Measurements from ENCODE around the gene STAT5B. TPM values are rescaled to one million over a fixed set of nuclear protein-coding genes. Genes with fewer than 3 reads are reported as not detected.

The STAT5B gene
- polyA plus RNA-seq, 2 donors = 14.0 to 14.4 TPM

- WGBS, 2 donors = 62 to 74% methylated on average over 11 of the region's 11 CpGs
- H3K27ac ChIP-seq (ENCODE audit: low read depth in 2 of 2, low read length in 1 of 2) = no peak within 1 kb of the TSS
- H3K27me3 ChIP-seq (ENCODE audit: control insufficient read depth in 1 of 2, insufficient read depth in 2 of 2, low read length in 2 of 2) = peaks cover 0 to 2% of the 10 kb centered on the region in 2 donors
- no peaks in the 10 kb centered on the region for H3K9me3 ChIP-seq (ENCODE audit: control insufficient read depth in 2 of 2, insufficient read depth in 1 of 2, low read depth in 1 of 2, low read length in 1 of 2)
- H3K4me3 ChIP-seq (ENCODE audit: low read depth in 1 of 2, low read length in 2 of 2) = peak within 1 kb of the TSS; percentile 29 to 36
- H3K4me1 ChIP-seq (ENCODE audit: control insufficient read depth in 2 of 2, insufficient read depth in 2 of 2, low read length in 1 of 2) = peaks cover 7 to 12% of the 10 kb centered on the region in 2 donors
- H3K36me3 ChIP-seq (ENCODE audit: control insufficient read depth in 2 of 2, insufficient read depth in 2 of 2, low read length in 1 of 2) = no peaks in the 10 kb centered on the region
Measured at GRCh38 chr17:42184713-42185620, 91.2 kb downstream of the STAT5B start, which contains the start of gene HCRT. HCRT (minus strand) TSS chr17:42185452; CDS start chr17:42185365, 87 bp downstream.

GRCh38 chr17:42183741-42184711 is 92.2 kb downstream of the STAT5B start:
- Histone ChIP-seq H3K36me3 (ENCODE audit: control insufficient read depth in 2 of 2, insufficient read depth in 2 of 2, low read length in 1 of 2) (no peaks in the 10 kb centered on the region), H3K9me3 (ENCODE audit: control insufficient read depth in 2 of 2, insufficient read depth in 1 of 2, low read depth in 1 of 2, low read length in 1 of 2) (no peaks in the 10 kb centered on the region), H3K4me3 (ENCODE audit: low read depth in 1 of 2, low read length in 2 of 2) (peak overlapping the region; percentile 29 to 36), H3K27me3 (ENCODE audit: control insufficient read depth in 1 of 2, insufficient read depth in 2 of 2, low read length in 2 of 2) (peaks cover 0 to 2% of the 10 kb centered on the region in 2 donors), H3K4me1 (ENCODE audit: control insufficient read depth in 2 of 2, insufficient read depth in 2 of 2, low read length in 1 of 2) (peaks cover 7 to 12% of the 10 kb centered on the region in 2 donors), H3K27ac (ENCODE audit: low read depth in 2 of 2, low read length in 1 of 2) (peak overlapping the region; percentile 23 to 36)
- 4% methylated on average over 77 to 83 of the region's 83 CpGs for WGBS, 2 donors

DNA sequence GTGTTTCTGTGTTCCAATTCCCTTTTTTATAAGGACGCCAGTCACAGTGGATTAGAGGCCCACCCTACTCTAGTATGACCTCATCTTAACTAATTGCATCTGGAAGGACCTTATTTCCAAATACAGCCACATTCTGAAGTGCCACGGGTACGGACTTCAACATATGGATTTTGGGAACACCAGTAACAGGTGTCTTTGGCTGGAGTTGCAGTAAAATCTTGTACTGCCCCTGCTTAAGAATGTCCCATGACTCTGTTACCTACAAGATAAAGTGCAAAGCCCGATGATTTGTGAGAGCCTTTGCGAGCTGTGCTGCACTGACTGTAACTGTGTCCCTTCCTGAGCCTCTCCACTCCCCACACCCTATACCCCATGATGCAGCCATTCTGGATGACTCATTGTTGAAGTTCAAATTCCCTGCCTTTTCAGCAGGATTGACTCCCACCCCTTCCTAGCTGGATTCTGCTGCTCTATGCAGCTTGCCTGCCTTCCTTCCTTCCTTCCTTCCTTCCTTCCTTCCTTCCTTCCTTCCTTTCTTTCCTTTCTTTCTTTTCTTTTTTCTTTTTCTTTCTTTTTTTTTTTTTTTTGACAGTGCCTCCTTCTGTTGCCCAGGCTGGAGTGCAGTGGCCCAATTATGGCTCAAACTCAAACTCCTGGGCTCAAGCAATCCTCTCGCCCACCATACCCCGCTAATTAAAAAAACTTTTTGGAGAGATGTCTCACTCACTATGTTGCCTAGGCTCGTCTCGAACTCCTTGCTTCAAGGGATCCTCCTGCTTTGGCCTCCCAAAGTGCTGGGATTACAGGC is 93.1 kb downstream of the STAT5B start:
- Histone ChIP-seq H3K36me3 (ENCODE audit: control insufficient read depth in 2 of 2, insufficient read depth in 2 of 2, low read length in 1 of 2) (no peaks in the 10 kb centered on the region), H3K4me1 (ENCODE audit: control insufficient read depth in 2 of 2, insufficient read depth in 2 of 2, low read length in 1 of 2) (peaks cover 7 to 12% of the 10 kb centered on the region in 2 donors), H3K27me3 (ENCODE audit: control insufficient read depth in 1 of 2, insufficient read depth in 2 of 2, low read length in 2 of 2) (peaks cover 0 to 2% of the 10 kb centered on the region in 2 donors), H3K4me3 (ENCODE audit: low read depth in 1 of 2, low read length in 2 of 2) (peak overlapping the region in 1 of 2 donors; percentile 36), H3K9me3 (ENCODE audit: control insufficient read depth in 2 of 2, insufficient read depth in 1 of 2, low read depth in 1 of 2, low read length in 1 of 2) (no peaks in the 10 kb centered on the region), H3K27ac (ENCODE audit: low read depth in 2 of 2, low read length in 1 of 2) (no peak overlapping the region)
- WGBS, 2 donors = 69 to 78% methylated on average over 9 of the region's 9 CpGs

DNA sequence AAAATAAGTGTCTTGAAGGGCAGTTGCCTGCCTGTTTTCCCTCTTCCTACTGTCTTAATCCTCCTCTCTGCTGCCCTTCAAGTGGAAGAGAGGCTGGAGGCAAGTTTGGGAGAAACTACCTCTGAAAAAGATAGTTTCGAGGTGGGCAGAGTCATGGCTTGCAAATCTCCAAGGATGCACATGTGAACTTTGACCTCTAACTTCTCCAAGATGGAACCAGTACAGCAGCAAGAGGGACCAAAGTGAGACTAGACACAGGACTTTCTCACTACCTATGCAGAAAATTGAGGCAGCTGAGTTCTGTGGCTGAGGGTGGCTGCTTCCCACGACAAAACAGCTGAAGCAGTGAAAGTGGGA is 94.4 kb downstream of the STAT5B start:
- Histone ChIP-seq H3K27ac (ENCODE audit: low read depth in 2 of 2, low read length in 1 of 2) (no peak overlapping the region), H3K36me3 (ENCODE audit: control insufficient read depth in 2 of 2, insufficient read depth in 2 of 2, low read length in 1 of 2) (no peaks in the 10 kb centered on the region), H3K4me1 (ENCODE audit: control insufficient read depth in 2 of 2, insufficient read depth in 2 of 2, low read length in 1 of 2) (peaks cover 7 to 12% of the 10 kb centered on the region in 2 donors), H3K9me3 (ENCODE audit: control insufficient read depth in 2 of 2, insufficient read depth in 1 of 2, low read depth in 1 of 2, low read length in 1 of 2) (no peaks in the 10 kb centered on the region), H3K27me3 (ENCODE audit: control insufficient read depth in 1 of 2, insufficient read depth in 2 of 2, low read length in 2 of 2) (peaks cover 0 to 2% of the 10 kb centered on the region in 2 donors), H3K4me3 (ENCODE audit: low read depth in 1 of 2, low read length in 2 of 2) (no peak overlapping the region)
- 85 to 94% methylated on average over 2 of the region's 2 CpGs for WGBS, 2 donors

DNA sequence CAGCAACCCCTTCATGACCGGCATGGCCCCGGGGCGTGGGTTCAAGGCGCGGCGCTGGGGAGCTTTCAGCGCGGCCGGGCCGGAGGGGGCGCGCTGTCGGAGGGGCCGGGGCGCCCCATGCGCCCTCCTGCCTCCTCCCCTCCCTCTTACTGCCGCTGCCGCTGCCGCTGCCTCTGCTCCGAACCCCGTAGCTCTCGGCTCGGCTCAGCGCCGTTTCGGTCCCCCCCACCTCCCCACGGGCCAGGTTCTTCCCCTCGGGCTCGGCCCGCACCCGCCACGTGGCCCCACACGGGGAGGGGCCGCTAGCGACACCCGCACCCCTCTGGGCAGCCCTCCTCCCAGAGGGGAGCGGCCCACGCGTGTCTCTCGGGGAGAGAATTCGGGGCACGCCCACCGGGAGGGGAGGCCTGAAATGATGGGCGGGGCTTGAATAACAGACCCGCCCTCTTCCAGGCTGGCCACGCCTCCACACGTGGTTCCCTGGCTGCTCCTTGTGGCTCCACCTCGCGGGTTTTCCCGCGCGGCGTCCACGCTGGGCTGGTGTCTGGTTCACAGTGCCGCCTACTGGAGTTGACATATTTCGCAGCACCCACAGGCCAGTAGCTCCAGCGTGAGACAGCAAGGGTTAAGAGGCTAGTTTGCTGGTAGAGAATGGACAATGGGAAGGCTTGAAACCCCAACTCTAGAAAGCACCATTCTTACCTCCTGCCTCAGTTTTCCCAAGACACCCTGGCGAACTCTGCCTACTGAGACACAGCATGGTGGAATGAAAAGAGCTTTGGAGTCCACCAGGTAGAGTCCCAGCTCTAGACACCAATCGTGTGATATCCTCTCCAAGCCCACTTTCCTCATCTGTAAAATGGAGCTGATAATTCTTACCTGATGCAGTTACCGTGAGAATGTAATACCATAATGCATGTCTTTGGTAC is 95.0 kb downstream of the STAT5B start, which contains the start of gene KCNH4:
KCNH4 (minus strand) TSS at position 221 of the 929 bp plus-strand sequence; CDS start at position 24, 197 bp downstream.
- no peaks in the 10 kb centered on the region for H3K36me3 ChIP-seq (ENCODE audit: control insufficient read depth in 2 of 2, insufficient read depth in 2 of 2, low read length in 1 of 2)
- peaks cover 0 to 2% of the 10 kb centered on the region in 2 donors for H3K27me3 ChIP-seq (ENCODE audit: control insufficient read depth in 1 of 2, insufficient read depth in 2 of 2, low read length in 2 of 2)
- H3K4me3 ChIP-seq (ENCODE audit: low read depth in 1 of 2, low read length in 2 of 2) = peak within 1 kb of the TSS; percentile 19 to 34
- H3K27ac ChIP-seq (ENCODE audit: low read depth in 2 of 2, low read length in 1 of 2) = no peak within 1 kb of the TSS
- 5% methylated on average over 49 to 60 of the region's 60 CpGs for WGBS, 2 donors
- H3K4me1 ChIP-seq (ENCODE audit: control insufficient read depth in 2 of 2, insufficient read depth in 2 of 2, low read length in 1 of 2) = peaks cover 7 to 12% of the 10 kb centered on the region in 2 donors
- no peaks in the 10 kb centered on the region for H3K9me3 ChIP-seq (ENCODE audit: control insufficient read depth in 2 of 2, insufficient read depth in 1 of 2, low read depth in 1 of 2, low read length in 1 of 2)

- H3K27ac ChIP-seq (ENCODE audit: low read depth in 2 of 2, low read length in 1 of 2) = no peak overlapping the region
- WGBS, 2 donors = 2 to 3% methylated on average over 32 to 33 of the region's 33 CpGs
- peak overlapping the region in 1 of 2 donors; percentile 34 for H3K4me3 ChIP-seq (ENCODE audit: low read depth in 1 of 2, low read length in 2 of 2)
- H3K9me3 ChIP-seq (ENCODE audit: control insufficient read depth in 2 of 2, insufficient read depth in 1 of 2, low read depth in 1 of 2, low read length in 1 of 2) = no peaks in the 10 kb centered on the region
- H3K36me3 ChIP-seq (ENCODE audit: control insufficient read depth in 2 of 2, insufficient read depth in 2 of 2, low read length in 1 of 2) = no peaks in the 10 kb centered on the region
- peaks cover 0 to 2% of the 10 kb centered on the region in 2 donors for H3K27me3 ChIP-seq (ENCODE audit: control insufficient read depth in 1 of 2, insufficient read depth in 2 of 2, low read length in 2 of 2)
- H3K4me1 ChIP-seq (ENCODE audit: control insufficient read depth in 2 of 2, insufficient read depth in 2 of 2, low read length in 1 of 2) = peaks cover 7 to 12% of the 10 kb centered on the region in 2 donors
Measured at GRCh38 chr17:42180411-42180921, 95.7 kb downstream of the STAT5B start.

DNA sequence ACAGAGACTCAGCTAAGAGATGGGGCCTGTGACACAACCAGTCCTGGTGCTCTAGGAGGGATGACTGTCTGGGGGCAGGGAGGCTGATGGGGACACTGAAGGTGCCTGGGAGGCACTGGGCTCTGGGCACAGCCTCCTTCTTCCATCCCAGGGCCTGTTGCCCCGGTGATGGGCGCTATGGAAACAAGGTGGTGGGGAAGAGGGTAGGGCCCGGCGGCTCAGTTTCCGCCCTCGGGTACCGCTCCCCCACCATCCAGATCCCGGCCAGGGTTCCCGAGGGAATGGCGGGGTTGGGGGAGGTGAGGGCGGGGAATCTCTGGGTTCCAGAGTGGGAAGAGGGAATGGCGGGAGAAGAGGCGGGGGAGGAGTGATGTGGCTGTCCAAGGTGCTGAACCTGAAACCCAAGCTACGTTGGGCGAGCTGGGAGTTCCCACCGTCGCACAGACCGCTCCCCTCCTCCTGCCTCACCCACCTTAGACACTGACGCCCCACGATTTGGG is 96.2 kb downstream of the STAT5B start:
- Histone ChIP-seq H3K4me3 (ENCODE audit: low read depth in 1 of 2, low read length in 2 of 2) (no peak overlapping the region), H3K36me3 (ENCODE audit: control insufficient read depth in 2 of 2, insufficient read depth in 2 of 2, low read length in 1 of 2) (no peaks in the 10 kb centered on the region), H3K27ac (ENCODE audit: low read depth in 2 of 2, low read length in 1 of 2) (no peak overlapping the region), H3K4me1 (ENCODE audit: control insufficient read depth in 2 of 2, insufficient read depth in 2 of 2, low read length in 1 of 2) (peaks cover 7 to 12% of the 10 kb centered on the region in 2 donors), H3K9me3 (ENCODE audit: control insufficient read depth in 2 of 2, insufficient read depth in 1 of 2, low read depth in 1 of 2, low read length in 1 of 2) (no peaks in the 10 kb centered on the region), H3K27me3 (ENCODE audit: control insufficient read depth in 1 of 2, insufficient read depth in 2 of 2, low read length in 2 of 2) (peaks cover 0 to 2% of the 10 kb centered on the region in 2 donors)
- 13 to 21% methylated on average over 12 to 20 of the region's 20 CpGs for WGBS, 2 donors

DNA sequence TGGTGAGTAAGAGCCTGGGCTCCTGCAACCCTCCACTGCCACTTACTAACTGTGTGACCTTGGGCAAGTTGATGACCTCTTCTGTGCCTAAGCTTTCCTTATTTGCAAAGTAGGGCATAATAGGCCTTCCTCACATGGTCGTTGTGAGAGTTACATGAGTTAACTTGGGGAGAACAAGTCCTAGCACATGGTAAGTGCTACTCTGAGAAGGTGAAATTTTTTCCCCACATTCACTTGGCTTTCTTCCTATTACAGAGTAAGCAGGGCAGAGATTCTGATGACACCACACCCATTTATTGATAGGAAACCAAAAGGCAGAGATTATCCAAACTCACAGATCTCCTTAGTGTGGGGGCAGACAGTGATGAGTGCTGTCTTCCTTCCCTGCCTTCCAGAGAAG is 96.9 kb downstream of the STAT5B start:
- Histone ChIP-seq H3K9me3 (ENCODE audit: control insufficient read depth in 2 of 2, insufficient read depth in 1 of 2, low read depth in 1 of 2, low read length in 1 of 2) (no peaks in the 10 kb centered on the region), H3K4me1 (ENCODE audit: control insufficient read depth in 2 of 2, insufficient read depth in 2 of 2, low read length in 1 of 2) (peaks cover 7 to 9% of the 10 kb centered on the region in 2 donors), H3K4me3 (ENCODE audit: low read depth in 1 of 2, low read length in 2 of 2) (no peak overlapping the region), H3K27ac (ENCODE audit: low read depth in 2 of 2, low read length in 1 of 2) (no peak overlapping the region), H3K27me3 (ENCODE audit: control insufficient read depth in 1 of 2, insufficient read depth in 2 of 2, low read length in 2 of 2) (peaks cover 0 to 2% of the 10 kb centered on the region in 2 donors), H3K36me3 (ENCODE audit: control insufficient read depth in 2 of 2, insufficient read depth in 2 of 2, low read length in 1 of 2) (no peaks in the 10 kb centered on the region)
- WGBS, 2 donors = 3 to 17% methylated on average over 1 of the region's 1 CpG

All from esophagus (tissue), 2 donors.